C4-2B (cell line): ENCODE measurements around the gene OSBPL5.

Experiments used
- H3K27ac ChIP-seq: fragments of 450-650 bp; 2 replicates; pipeline ENCODE4 v1.5.1; 2017
- ZFX ChIP-seq: fragments of 450-650 bp; IDR thresholded peaks from 2 replicates; pipeline ENCODE4 v1.6.1; 2017
- TF ChIP-seq, protein P1 (sequence below): fragments of 450-650 bp; conservative IDR thresholded peaks from 2 replicates; pipeline ENCODE4 v1.5.1; 2017; ENCODE audit warnings: mild to moderate bottlenecking

OSBPL5 gene

DNA sequence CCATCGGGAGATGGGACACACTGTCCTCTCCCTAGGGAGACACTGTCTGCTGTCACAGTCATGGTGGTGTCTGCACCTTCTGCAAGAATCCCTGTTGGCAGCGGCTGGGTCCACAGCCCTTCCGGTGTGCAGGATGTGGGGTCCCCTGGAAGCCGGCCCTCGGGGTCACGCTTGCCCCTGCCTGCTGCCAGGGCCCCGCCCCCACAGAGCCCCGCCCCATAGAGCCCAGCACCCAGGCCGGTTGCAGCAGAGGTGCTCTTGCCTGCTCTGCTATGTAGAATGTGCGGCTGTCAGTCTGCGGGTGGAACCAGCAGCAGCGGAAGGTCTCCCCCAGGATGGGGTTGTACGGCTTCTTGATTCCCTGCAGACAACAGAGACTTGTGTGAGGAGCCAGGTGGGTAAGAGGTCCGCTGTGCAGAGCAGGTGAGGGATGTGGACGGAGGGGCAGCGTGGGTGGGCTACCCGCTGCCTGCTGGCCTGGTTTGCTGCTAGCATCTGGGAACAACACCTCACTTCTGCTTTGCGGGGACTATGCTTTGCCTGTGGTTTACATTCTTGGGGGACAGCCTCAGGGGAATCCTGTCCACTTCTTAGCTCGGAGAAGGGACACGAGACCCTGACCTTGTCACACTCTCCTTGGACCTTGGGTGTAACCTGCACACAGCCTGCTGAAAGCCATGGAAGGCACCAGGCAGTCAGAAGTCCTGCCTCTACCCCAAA lies 63.0 kb downstream of the OSBPL5 start:
- H3K27ac ChIP-seq = no peak overlapping the region
- TF ChIP-seq, protein P1, sequence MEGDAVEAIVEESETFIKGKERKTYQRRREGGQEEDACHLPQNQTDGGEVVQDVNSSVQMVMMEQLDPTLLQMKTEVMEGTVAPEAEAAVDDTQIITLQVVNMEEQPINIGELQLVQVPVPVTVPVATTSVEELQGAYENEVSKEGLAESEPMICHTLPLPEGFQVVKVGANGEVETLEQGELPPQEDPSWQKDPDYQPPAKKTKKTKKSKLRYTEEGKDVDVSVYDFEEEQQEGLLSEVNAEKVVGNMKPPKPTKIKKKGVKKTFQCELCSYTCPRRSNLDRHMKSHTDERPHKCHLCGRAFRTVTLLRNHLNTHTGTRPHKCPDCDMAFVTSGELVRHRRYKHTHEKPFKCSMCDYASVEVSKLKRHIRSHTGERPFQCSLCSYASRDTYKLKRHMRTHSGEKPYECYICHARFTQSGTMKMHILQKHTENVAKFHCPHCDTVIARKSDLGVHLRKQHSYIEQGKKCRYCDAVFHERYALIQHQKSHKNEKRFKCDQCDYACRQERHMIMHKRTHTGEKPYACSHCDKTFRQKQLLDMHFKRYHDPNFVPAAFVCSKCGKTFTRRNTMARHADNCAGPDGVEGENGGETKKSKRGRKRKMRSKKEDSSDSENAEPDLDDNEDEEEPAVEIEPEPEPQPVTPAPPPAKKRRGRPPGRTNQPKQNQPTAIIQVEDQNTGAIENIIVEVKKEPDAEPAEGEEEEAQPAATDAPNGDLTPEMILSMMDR = no peak
- TF ChIP-seq ZFX = no peak

DNA sequence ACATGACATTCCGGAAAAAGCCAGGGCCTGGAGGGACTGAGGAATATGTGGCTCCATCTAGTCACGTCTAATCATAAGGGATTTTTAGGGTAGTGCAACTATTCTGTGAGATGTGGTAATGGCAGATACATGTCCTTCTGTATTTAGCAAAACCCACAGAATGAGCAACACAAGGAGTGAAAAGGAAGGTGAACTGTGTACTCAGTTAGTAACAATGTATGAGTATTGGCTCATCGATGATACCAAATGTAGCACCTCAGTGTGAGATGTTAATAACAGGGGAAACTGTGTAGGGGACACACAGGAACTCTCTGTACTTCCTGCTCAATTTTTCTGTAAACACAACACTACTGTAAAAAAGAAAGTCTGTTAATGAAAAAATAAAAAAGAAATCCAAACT lies 65.9 kb downstream of the OSBPL5 start:
- H3K27ac ChIP-seq = no peak overlapping the region
- TF ChIP-seq, protein P1 = no peak
- TF ChIP-seq ZFX = no peak

DNA sequence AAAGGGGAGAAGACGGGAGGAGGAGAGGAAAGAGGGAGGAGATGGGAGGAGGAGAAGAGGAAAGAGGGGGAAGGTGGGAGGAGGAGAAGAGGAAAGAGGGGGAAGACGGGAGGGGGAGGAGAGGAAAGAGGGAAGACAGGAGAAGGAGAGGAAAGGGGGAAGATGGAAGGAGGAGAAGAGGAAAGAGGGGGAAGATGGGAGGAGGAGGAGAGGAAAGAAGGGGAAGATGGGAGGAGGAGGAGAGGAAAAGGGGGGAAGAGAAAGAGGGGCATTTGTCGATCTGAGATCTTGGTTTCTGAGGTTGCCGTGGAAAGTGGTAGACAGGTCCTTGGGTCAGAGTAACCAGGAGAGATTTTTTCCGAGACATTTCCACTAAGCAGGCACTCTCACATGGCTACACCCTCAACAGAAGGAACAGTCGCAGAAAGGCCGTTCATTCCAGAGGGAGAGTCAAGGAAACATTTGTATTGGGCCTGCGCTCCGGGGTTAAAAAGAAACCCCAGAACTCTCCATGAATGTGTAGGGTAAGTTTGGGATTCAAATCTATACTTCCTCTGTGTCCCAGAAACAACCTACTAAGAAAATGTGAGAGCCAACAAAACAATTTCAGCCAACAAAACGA lies 68.1 kb downstream of the OSBPL5 start:
- TF ChIP-seq, protein P1 = no peak
- no peak for TF ChIP-seq ZFX
- no peak overlapping the region for H3K27ac ChIP-seq

DNA sequence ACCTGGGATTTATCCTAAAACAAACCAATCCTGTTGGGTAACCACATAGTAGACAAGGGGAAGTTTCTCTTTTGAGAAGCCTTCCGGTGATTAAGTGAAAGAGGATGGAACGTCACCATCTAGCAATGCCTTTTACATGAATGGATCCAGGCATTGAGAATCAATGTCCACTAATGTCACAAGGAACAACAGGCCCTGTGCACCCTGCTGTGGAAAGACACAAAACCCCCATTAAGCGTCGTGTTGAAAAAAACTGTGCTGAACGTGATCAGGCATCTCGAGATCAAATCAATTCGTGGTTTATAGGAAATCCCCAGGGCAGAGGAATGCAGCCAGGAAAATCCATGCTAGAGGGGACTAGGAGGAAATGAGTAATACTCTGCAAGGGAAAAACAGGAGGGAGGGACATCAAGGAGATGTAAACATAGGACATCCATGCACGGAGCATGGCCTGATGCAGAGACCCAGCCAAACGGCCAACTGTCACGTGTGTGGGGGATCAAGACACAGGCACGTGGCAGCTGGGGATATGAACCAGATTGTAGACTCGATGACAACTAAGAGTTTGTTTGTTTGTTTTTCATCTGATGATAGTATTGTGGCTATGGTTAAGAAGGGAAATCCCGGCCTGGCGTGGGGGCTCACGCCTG lies 69.3 kb downstream of the OSBPL5 start:
- TF ChIP-seq, protein P1 = no peak
- TF ChIP-seq ZFX = no peak
- H3K27ac ChIP-seq = no peak overlapping the region

DNA sequence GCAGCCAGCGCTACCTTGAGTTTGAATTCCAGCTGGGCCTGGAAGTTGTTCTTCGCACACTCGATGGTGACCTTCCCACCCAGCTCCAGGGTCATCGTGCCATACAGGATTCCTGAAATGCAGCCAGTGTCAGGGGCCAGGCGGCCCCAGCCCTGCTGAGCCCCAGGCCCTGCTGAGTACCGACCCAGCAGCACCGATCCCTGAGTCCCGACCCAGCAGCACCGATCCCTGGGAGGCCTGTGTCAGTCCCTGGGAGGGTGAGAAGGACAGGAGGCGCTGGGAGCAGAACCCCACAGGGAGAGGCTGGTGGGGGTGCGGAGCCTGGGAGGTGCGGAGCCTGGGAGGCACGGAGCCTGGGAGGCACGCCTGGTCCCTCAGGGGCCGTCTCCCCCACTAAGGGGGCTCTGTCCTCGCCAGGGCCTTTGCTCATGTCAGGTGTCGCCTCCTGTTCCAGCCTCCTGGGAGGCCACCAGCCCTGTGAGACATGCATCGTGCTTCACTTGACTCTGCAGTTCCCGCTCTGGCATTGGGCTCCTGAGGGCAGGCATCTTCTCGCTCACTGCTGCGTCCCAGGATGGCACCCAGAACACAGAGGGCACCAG lies 70.8 kb downstream of the OSBPL5 start:
- no peak overlapping the region for H3K27ac ChIP-seq

DNA sequence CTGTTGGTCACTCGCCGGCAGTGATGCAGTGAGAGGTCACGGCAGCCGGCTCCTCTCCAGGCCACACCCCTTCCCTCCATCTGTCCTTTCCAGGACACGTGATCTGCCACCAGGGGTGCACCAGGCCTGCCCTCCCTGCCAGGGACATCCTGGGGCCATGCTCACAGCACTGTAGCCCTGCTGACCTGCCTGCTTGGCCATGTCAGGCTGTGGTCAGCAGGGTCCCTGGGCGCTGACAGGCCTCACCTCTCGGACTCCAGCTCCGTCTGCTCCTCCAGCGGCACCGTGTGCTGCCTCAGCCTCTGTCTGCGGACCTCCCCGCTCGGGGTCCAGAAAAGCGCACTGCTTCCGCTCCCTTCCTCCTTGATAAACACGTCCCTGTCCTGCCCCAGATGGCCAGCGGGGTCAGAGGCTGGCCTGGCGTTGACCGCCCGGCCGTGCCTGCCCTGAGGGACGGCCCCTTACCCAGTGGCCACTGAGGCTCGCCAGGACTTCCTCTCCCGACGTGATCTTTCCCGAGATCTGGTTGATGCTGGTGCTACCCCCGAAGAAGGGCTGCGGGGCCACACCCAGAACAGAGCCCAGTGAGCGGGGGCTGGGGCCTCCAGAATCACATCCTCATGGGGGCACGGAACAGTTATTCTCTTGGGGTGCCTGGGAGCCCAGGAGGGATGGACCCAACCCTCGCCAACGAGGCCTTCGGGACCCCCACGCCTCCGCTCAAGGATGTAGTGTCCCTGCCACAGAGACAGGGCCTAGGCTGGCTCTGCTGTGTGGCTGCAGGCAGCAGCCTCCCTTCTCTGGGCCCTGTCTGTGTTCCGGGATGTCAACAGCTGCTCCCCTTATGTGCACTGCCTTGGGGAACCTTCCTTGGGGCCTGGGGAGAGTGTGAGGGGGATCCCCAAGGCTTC lies 71.6 kb downstream of the OSBPL5 start:
- no peak overlapping the region for H3K27ac ChIP-seq
- TF ChIP-seq, protein P1 = no peak
- no peak for TF ChIP-seq ZFX

More for the DNA sequence above, 70.8 kb downstream of the OSBPL5 start:
- TF ChIP-seq, protein P1 = no peak
- no peak for TF ChIP-seq ZFX
